ENCODE data around the gene NRXN3.

GRCh38 chr14:78403278-78403815 is 233.2 kb downstream of the NRXN3 start:
- TF ChIP-seq CTCF (IDR thresholded peaks at IDR 0.05; ENCODE audit: insufficient read depth, low read depth, low read length) = no peak
- TF ChIP-seq EZH2 (IDR thresholded peaks at IDR 0.05; ENCODE audit: insufficient read depth, low read length) = no peak

Data from astrocyte (in vitro differentiated cells and primary cell).